ENCODE measurements around the gene ZBTB22. TPM values are rescaled to one million over a fixed set of nuclear protein-coding genes. Genes with fewer than 3 reads are reported as not detected.
"Not testable (repeated sequence)": the region's sequence is repeated elsewhere in the genome, so short reads cannot be mapped to it uniquely, and the experiment has no call there.

ZBTB22 gene, protein sequence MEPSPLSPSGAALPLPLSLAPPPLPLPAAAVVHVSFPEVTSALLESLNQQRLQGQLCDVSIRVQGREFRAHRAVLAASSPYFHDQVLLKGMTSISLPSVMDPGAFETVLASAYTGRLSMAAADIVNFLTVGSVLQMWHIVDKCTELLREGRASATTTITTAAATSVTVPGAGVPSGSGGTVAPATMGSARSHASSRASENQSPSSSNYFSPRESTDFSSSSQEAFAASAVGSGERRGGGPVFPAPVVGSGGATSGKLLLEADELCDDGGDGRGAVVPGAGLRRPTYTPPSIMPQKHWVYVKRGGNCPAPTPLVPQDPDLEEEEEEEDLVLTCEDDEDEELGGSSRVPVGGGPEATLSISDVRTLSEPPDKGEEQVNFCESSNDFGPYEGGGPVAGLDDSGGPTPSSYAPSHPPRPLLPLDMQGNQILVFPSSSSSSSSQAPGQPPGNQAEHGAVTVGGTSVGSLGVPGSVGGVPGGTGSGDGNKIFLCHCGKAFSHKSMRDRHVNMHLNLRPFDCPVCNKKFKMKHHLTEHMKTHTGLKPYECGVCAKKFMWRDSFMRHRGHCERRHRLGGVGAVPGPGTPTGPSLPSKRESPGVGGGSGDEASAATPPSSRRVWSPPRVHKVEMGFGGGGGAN
- 10.8 and 10.9 TPM in 2 replicates for polyA plus RNA-seq (2013)

DNA sequence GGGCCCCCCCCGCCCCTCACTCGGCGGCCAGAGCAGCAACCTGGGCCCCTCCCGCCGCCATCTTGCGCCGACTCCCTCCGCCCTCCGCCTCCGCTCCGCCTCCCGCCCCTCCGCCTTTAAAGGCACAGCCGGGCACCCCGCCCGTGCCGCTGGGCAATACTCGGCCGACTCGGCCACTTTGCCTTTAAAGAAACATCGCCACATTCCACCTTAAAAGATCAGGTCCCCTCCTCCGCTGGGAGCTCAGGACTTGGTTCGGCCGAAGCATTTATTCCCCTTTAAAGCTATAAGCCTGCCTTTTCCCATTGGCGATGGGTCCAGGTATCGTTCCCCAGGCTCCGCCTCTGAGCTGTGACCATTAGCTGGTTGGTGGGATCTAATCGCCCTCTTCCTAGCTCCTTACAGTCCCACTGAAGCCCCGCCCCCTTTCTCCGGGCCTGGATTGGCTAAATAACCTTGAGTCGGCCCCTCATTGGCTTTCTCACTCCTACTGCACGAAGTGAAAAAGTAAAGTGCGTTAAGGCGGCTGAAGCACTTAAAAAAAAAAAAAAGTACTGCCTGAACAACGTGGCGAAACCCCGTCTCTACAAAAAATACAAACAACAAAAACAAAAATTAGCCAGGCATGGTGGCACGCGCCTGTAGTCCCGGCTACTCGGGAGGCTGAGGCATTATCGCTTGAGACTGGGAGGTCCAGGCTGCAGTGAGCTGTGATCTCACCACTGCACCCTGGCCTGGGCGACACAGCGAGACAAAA is at the start of gene ZBTB22:
ZBTB22 (minus strand) TSS at position 76 of the 757 bp plus-strand sequence. CDS start 828 bp downstream, outside the sequence.
- Histone ChIP-seq H3K79me2 (ENCODE audit: control insufficient read depth, insufficient read depth, low read length, poor library complexity) (peaks cover 20% of the 10 kb centered on the region), H3K14ac (ENCODE audit: low read length) (peak within 1 kb of the TSS; percentile 37), H3K9me3 (ENCODE audit: insufficient read depth, low read depth, low read length) (no peaks in the 10 kb centered on the region), H2BK5ac (ENCODE audit: low read depth, low read length, poor library complexity) (peak within 1 kb of the TSS; percentile 38), H2AFZ (ENCODE audit: insufficient read depth, low read length, poor library complexity) (peak within 1 kb of the TSS; percentile 30), H4K91ac (ENCODE audit: low read depth, low read length) (peak within 1 kb of the TSS; percentile 25), H2BK12ac (ENCODE audit: low read length) (no peak within 1 kb of the TSS), H3K9ac (ENCODE audit: low read length) (peak within 1 kb of the TSS; percentile 16), H3K27ac (ENCODE audit: low read depth, low read length) (peak within 1 kb of the TSS; percentile 80), H4K8ac (ENCODE audit: low read depth, low read length) (peak within 1 kb of the TSS; percentile 37), H2BK120ac (ENCODE audit: insufficient read depth, low read length, poor library complexity) (peak within 1 kb of the TSS; percentile 21), H2AK5ac (ENCODE audit: low read length) (no peak within 1 kb of the TSS), H3K79me1 (ENCODE audit: low read length) (peaks cover 25% of the 10 kb centered on the region), H4K12ac (ENCODE audit: low read depth, low read length) (no peak within 1 kb of the TSS), H3K36me3 (ENCODE audit: control insufficient read depth in 1 of 2, insufficient read depth in 2 of 2, low read length in 2 of 2) (peaks cover 35 to 38% of the 10 kb centered on the region in 2 experiments), H3K18ac (ENCODE audit: low read length) (peak within 1 kb of the TSS; percentile 60), H3K4ac (ENCODE audit: low read depth, low read length) (no peak within 1 kb of the TSS), H3K4me3 (ENCODE audit: low read depth, low read length) (peak within 1 kb of the TSS; percentile 73), H3K27me3 (ENCODE audit: insufficient read depth, low read length) (no peaks in the 10 kb centered on the region), H3K4me1 (ENCODE audit: control insufficient read depth in 1 of 2, insufficient read depth in 2 of 2, low read length in 2 of 2) (peaks cover 21 to 32% of the 10 kb centered on the region in 2 experiments), H3K4me2 (ENCODE audit: low read length) (peak within 1 kb of the TSS; percentile 73), H3K23ac (ENCODE audit: low read length) (no peak within 1 kb of the TSS)
- DNase-seq = peak; percentile 99 to 100
- WGBS (ENCODE audit: extremely low coverage, insufficient coverage, insufficient read length) = no CpG with 5 or more reads among the region's 44 CpGs

- no peak overlapping the region for H2BK12ac ChIP-seq (ENCODE audit: low read length)
- peaks cover 0 to 2% of the 10 kb centered on the region in 2 experiments for H3K4me1 ChIP-seq (ENCODE audit: control insufficient read depth in 1 of 2, insufficient read depth in 2 of 2, low read length in 2 of 2)
- H3K36me3 ChIP-seq (ENCODE audit: control insufficient read depth in 1 of 2, insufficient read depth in 2 of 2, low read length in 2 of 2) = no peaks in the 10 kb centered on the region
- H3K9me3 ChIP-seq (ENCODE audit: insufficient read depth, low read depth, low read length) = no peaks in the 10 kb centered on the region
- no peak overlapping the region for H3K9ac ChIP-seq (ENCODE audit: low read length)
- H4K12ac ChIP-seq (ENCODE audit: low read depth, low read length) = no peak overlapping the region
- no peak overlapping the region for H2BK120ac ChIP-seq (ENCODE audit: insufficient read depth, low read length, poor library complexity)
- no peak overlapping the region for H4K91ac ChIP-seq (ENCODE audit: low read depth, low read length)
- H3K18ac ChIP-seq (ENCODE audit: low read length) = no peak overlapping the region
- no peak overlapping the region for H2BK5ac ChIP-seq (ENCODE audit: low read depth, low read length, poor library complexity)
- H3K79me2 ChIP-seq (ENCODE audit: control insufficient read depth, insufficient read depth, low read length, poor library complexity) = no peaks in the 10 kb centered on the region
- H3K23ac ChIP-seq (ENCODE audit: low read length) = no peak overlapping the region
- H3K4me2 ChIP-seq (ENCODE audit: low read length) = no peak overlapping the region
- no peaks in the 10 kb centered on the region for H3K27me3 ChIP-seq (ENCODE audit: insufficient read depth, low read length)
- no peak overlapping the region for H4K8ac ChIP-seq (ENCODE audit: low read depth, low read length)
- H3K4me3 ChIP-seq (ENCODE audit: low read depth, low read length) = no peak overlapping the region
- H2AK5ac ChIP-seq (ENCODE audit: low read length) = no peak overlapping the region
- DNase-seq = no peak
- H3K27ac ChIP-seq (ENCODE audit: low read depth, low read length) = no peak overlapping the region
- no CpG with 5 or more reads among the region's 8 CpGs for WGBS (ENCODE audit: extremely low coverage, insufficient coverage, insufficient read length)
- no peak overlapping the region for H2AFZ ChIP-seq (ENCODE audit: insufficient read depth, low read length, poor library complexity)
- H3K4ac ChIP-seq (ENCODE audit: low read depth, low read length) = no peak overlapping the region
- H3K79me1 ChIP-seq (ENCODE audit: low read length) = peaks cover 1% of the 10 kb centered on the region
- no peak overlapping the region for H3K14ac ChIP-seq (ENCODE audit: low read length)
Measured at GRCh38 chr6:33367009-33367714, 49.6 kb upstream of the ZBTB22 start.

DNA sequence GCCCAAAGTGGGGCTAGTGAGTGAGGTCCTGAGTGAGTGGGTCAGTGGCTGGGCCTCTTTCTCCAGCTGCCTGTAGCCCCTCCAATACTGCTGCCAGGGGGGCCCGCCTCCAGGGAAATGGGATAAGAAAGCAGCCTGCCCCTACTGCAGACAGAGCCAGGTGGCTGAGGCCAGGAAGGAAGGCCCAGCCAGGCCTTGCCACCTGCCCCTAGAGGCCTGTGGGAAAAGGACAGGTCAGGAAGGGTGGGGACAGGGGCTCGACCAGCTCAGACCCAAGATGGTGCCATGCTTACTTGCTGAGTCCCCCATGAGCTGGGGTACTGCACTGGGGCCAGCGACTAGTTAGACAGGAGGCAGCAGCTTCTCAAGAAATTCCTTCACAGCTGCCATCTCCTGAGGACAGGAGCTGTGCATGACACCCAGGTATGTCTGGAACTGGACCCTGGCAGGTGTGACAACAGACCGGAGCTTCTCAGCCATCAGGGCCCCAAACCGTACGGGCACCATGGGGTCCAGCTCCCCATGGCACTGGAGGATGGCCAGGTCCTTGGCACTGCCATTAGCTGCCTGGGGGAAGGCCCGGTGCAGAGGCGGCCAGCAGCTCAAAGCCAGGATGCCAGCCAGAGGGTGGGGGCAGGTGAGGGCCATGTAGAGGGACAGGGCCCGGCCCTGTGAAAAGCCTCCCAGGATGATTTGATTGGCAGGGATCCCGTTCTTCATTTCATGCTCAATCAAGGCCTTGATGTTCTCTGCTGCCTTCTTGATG is 47.8 kb upstream of the ZBTB22 start:
- H2BK120ac ChIP-seq (ENCODE audit: insufficient read depth, low read length, poor library complexity); H3K9ac ChIP-seq (ENCODE audit: low read length): not testable (repeated sequence)
- no CpG with 5 or more reads among the region's 10 CpGs for WGBS (ENCODE audit: extremely low coverage, insufficient coverage, insufficient read length)

More for the DNA sequence above, 47.8 kb upstream of the ZBTB22 start:
- H2BK12ac ChIP-seq (ENCODE audit: low read length); H2BK5ac ChIP-seq (ENCODE audit: low read depth, low read length, poor library complexity); H3K4me2 ChIP-seq (ENCODE audit: low read length); H3K79me1 ChIP-seq (ENCODE audit: low read length); H2AFZ ChIP-seq (ENCODE audit: insufficient read depth, low read length, poor library complexity); H3K4me1 ChIP-seq (ENCODE audit: control insufficient read depth in 1 of 2, insufficient read depth in 2 of 2, low read length in 2 of 2); H3K79me2 ChIP-seq (ENCODE audit: control insufficient read depth, insufficient read depth, low read length, poor library complexity); H2AK5ac ChIP-seq (ENCODE audit: low read length); H3K18ac ChIP-seq (ENCODE audit: low read length); DNase-seq; H3K9me3 ChIP-seq (ENCODE audit: insufficient read depth, low read depth, low read length); H3K14ac ChIP-seq (ENCODE audit: low read length); H3K36me3 ChIP-seq (ENCODE audit: control insufficient read depth in 1 of 2, insufficient read depth in 2 of 2, low read length in 2 of 2); H3K27me3 ChIP-seq (ENCODE audit: insufficient read depth, low read length); H3K4me3 ChIP-seq (ENCODE audit: low read depth, low read length); H3K4ac ChIP-seq (ENCODE audit: low read depth, low read length); H4K12ac ChIP-seq (ENCODE audit: low read depth, low read length); H3K27ac ChIP-seq (ENCODE audit: low read depth, low read length); H3K23ac ChIP-seq (ENCODE audit: low read length): not testable (repeated sequence)
- H4K8ac ChIP-seq (ENCODE audit: low read depth, low read length) = peak overlapping the region; percentile 39
- H4K91ac ChIP-seq (ENCODE audit: low read depth, low read length) = peak overlapping the region; percentile 22
